CD8-positive, alpha-beta memory T cell (primary cell): Measurements from ENCODE around the gene HMCN2. TPM values are rescaled to one million over a fixed set of nuclear protein-coding genes. Genes with fewer than 3 reads are reported as not detected.

Experiments
- CTCF ChIA-PET: fragments of 350-600 bp; sonication (Branson Sonifier 250); formaldehyde crosslinking; loops from one replicate; lab custom pipeline; 2021; ENCODE audit warnings: antibody characterized with exemption; lab: Charles Lee
- POLR2A ChIA-PET: fragments of 350-600 bp; sonication (Branson Sonifier 250); formaldehyde crosslinking; loops from one replicate; lab custom pipeline; 2021; ENCODE audit warnings: antibody characterized with exemption; lab: Charles Lee
- DNase-seq, 5 donors: peaks; one replicate each; pipeline versions ENCODE4 v3.0.0 to v3.0.0-alpha.2; 2020 to 2022; ENCODE audit warnings: mixed read lengths in 1 of 5
- H3K27ac ChIP-seq: one replicate; pipeline ENCODE4 v1.7.0; 2013; ENCODE audit warnings: low read depth, mild to moderate bottlenecking, low read length, moderate library complexity
- H3K27me3 ChIP-seq: 2 replicates; pipeline ENCODE4 v1.7.0; 2013; ENCODE audit warnings: low read length, mild to moderate bottlenecking; ENCODE audit not compliant: insufficient read depth, poor library complexity, severe bottlenecking
- H3K36me3 ChIP-seq: 2 replicates; pipeline ENCODE4 v1.7.0; 2013; ENCODE audit warnings: mild to moderate bottlenecking, low read length, moderate library complexity; ENCODE audit not compliant: insufficient read depth
- H3K4me1 ChIP-seq: 2 replicates; pipeline ENCODE4 v1.7.0; 2013; ENCODE audit warnings: mild to moderate bottlenecking, low read length, moderate library complexity; ENCODE audit not compliant: insufficient read depth
- H3K4me3 ChIP-seq: 2 replicates; pipeline ENCODE4 v1.7.0; 2013; ENCODE audit warnings: mild to moderate bottlenecking, low read length
- H3K9me3 ChIP-seq: 2 replicates; pipeline ENCODE4 v1.7.0; 2013; ENCODE audit warnings: mild to moderate bottlenecking, low read length
- H3K27ac Mint-ChIP-seq, 8 donors: one replicate each; pipeline ENCODE4 v1.8.0; 2020 to 2021; ENCODE audit warnings: mixed read lengths in 8 of 8, mild to moderate bottlenecking in 6 of 8, inconsistent platforms in 3 of 8, moderate library complexity in 3 of 8
- H3K27me3 Mint-ChIP-seq, 2 donors: one replicate each; pipeline ENCODE4 v1.8.0; 2020 to 2021; ENCODE audit warnings: mixed read lengths in 2 of 2, mild to moderate bottlenecking in 1 of 2, moderate library complexity in 1 of 2
- H3K36me3 Mint-ChIP-seq, 3 donors: one replicate each; pipeline ENCODE4 v1.8.0; 2020 to 2021; ENCODE audit warnings: mixed read lengths in 3 of 3, inconsistent platforms in 1 of 3, mild to moderate bottlenecking in 1 of 3
- H3K4me1 Mint-ChIP-seq, 3 donors: one replicate each; pipeline ENCODE4 v1.8.0; 2020 to 2021; ENCODE audit warnings: mixed read lengths in 3 of 3, inconsistent platforms in 1 of 3, mild to moderate bottlenecking in 1 of 3
- H3K4me3 Mint-ChIP-seq, 7 donors: one replicate each; pipeline ENCODE4 v1.8.0; 2020 to 2021; ENCODE audit warnings: mixed read lengths in 7 of 7, mild to moderate bottlenecking in 6 of 7, moderate library complexity in 4 of 7, inconsistent platforms in 2 of 7
- H3K9me3 Mint-ChIP-seq, 5 donors: one replicate each; pipeline ENCODE4 v1.8.0; 2020 to 2022; ENCODE audit warnings: mixed read lengths in 5 of 5, mild to moderate bottlenecking in 3 of 5, moderate library complexity in 2 of 5, inconsistent platforms in 1 of 5
- polyA plus RNA-seq: library from polyadenylated mRNA; unstranded; fragments of 300-500 nt; fragmentation: Illumina TruSeq; gene quantifications from one replicate; pipeline ENCODE4 v1.2.3, GENCODE V29; 2021
- total RNA-seq, 2 experiments: library from RNA; stranded (reverse); gene quantifications; one replicate each; pipeline ENCODE4 v1.2.3, GENCODE V29; 2021

The HMCN2 gene, protein sequence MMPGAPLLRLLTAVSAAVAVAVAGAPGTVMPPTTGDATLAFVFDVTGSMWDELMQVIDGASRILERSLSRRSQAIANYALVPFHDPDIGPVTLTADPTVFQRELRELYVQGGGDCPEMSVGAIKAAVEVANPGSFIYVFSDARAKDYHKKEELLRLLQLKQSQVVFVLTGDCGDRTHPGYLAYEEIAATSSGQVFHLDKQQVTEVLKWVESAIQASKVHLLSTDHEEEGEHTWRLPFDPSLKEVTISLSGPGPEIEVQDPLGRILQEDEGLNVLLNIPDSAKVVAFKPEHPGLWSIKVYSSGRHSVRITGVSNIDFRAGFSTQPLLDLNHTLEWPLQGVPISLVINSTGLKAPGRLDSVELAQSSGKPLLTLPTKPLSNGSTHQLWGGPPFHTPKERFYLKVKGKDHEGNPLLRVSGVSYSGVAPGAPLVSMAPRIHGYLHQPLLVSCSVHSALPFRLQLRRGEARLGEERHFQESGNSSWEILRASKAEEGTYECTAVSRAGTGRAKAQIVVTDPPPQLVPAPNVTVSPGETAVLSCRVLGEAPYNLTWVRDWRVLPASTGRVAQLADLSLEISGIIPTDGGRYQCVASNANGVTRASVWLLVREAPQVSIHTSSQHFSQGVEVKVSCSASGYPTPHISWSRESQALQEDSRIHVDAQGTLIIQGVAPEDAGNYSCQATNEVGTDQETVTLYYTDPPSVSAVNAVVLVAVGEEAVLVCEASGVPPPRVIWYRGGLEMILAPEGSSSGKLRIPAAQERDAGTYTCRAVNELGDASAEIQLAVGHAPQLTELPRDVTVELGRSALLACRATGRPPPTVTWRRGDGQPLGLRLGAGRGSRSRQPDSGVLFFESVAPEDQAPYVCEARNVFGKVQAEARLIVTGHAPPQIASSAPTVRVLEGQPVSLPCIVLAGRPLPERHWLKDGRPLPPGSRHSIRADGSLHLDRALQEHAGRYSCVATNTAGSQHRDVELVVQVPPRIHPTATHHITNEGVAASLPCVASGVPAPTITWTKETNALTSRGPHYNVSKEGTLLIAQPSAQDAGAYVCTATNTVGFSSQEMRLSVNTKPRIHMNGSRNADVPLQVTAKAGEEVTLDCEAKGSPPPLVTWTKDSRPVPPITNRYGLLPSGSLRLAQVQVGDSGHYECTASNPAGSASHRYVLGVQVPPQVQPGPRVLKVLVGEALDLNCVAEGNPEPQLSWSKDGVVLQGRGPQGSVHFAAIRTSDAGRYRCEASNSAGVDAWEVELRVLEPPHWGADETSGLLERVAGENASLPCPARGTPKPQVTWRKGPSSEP (N-terminal part only)
- total RNA-seq (not detected), polyA plus RNA-seq (not detected)

DNA sequence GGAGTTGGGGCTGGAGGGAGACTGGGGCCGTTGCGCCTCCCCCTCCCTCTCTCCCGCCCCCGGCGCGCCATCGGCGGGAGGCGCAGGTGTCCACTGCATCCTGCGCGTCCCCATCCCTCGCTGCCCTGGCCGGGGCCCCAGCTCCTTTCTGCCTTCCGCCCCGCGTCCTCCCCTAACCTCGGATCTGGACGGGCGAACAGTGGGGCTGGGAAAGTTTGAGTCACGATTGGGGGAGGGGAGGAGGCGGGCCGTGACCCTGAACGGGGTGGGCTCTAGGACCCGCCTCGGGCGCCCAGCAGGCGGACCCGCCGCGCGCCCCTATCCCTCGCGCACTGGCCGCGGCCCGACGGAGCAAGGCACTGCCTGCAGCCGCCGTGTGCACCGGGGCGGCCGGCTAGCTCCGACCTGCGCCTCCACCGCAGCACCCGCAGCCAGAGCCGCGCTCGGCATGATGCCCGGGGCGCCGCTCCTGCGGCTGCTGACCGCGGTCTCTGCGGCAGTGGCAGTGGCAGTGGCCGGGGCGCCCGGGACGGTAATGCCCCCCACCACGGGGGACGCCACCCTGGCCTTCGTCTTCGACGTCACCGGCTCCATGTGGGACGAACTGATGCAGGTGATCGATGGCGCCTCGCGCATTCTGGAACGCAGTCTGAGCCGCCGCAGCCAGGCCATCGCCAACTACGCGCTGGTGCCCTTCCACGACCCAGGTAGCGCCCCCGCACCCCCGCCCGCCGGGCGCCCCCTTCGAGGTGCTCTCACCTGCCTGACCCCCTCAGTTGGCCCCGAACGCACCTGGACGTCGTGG lies at the start of gene HMCN2:
TSS of gene HMCN2 (plus strand) at position 330 of the 805 bp plus-strand sequence. CDS start at position 449, 119 bp downstream.
- H3K4me3 ChIP-seq, result no peak within 1 kb of the TSS
- ChIA-PET CTCF (no interaction called here), POLR2A (no interaction called here)
- no peaks in the 10 kb centered on the region for H3K36me3 ChIP-seq
- no peaks in the 10 kb centered on the region for H3K4me1 ChIP-seq
- Mint-ChIP-seq H3K27ac (no peak within 1 kb of the TSS), H3K9me3 (no peaks in the 10 kb centered on the region), H3K4me1 (peaks cover 0 to 12% (median 4%) of the 10 kb centered on the region in 3 donors), H3K27me3 (peaks cover 51 to 76% of the 10 kb centered on the region in 2 donors), H3K4me3 (peak within 1 kb of the TSS in 1 of 7 donors; percentile 74), H3K36me3 (no peaks in the 10 kb centered on the region)
- H3K27ac ChIP-seq, result no peak within 1 kb of the TSS
- DNase-seq, result no peak
- H3K9me3 ChIP-seq, result no peaks in the 10 kb centered on the region
- peaks cover 33% of the 10 kb centered on the region for H3K27me3 ChIP-seq

DNA sequence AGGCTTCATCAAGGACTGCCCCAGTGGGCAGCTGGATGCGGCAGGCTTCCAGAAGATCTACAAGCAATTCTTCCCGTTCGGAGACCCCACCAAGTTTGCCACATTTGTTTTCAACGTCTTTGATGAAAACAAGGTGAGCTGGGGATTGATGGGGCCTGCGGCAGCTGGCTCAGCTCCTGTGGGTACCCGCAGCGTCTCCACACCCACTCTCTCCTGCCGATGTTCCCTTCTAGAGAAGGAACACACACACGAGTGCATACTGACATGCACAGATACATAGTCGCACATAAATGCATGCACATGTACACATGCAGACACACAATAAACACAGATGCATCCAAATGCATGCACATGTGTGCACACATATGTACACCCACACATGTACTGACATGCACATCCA lies 47.7 kb upstream of the HMCN2 start:
- no peaks in the 10 kb centered on the region for H3K9me3 ChIP-seq
- no peaks in the 10 kb centered on the region for H3K4me1 ChIP-seq
- H3K27me3 ChIP-seq, result no peaks in the 10 kb centered on the region
- Mint-ChIP-seq H3K9me3 (no peaks in the 10 kb centered on the region), H3K27ac (peak overlapping the region in 1 of 8 donors; percentile 81), H3K27me3 (no peaks in the 10 kb centered on the region), H3K36me3 (no peaks in the 10 kb centered on the region), H3K4me1 (no peaks in the 10 kb centered on the region), H3K4me3 (no peak overlapping the region)
- DNase-seq, result no peak
- no peak overlapping the region for H3K27ac ChIP-seq
- CTCF ChIA-PET, result no interaction called here
- H3K4me3 ChIP-seq, result no peak overlapping the region
- no peaks in the 10 kb centered on the region for H3K36me3 ChIP-seq
- POLR2A ChIA-PET, result no interaction called here

DNA sequence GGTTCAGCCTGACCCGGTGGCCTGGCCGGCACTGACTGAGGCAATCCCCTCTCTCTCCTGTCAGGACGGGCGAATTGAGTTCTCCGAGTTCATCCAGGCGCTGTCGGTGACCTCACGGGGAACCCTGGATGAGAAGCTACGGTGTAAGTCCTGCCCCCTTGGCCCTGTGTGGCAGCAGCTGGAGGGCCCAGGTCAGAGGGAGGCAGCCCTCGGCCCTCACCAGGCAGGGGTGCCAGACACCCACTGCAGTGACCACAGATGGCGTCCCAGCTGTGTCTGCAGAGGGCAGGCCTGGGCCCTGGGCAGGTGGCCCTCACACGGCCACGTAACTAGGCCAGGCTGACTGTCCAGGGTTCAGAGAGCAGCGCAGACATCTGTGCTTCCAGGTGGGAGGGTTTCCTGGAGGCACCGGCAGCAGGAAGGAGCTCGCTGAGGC lies 45.9 kb upstream of the HMCN2 start:
- Mint-ChIP-seq H3K9me3 (no peaks in the 10 kb centered on the region), H3K4me1 (no peaks in the 10 kb centered on the region), H3K4me3 (no peak overlapping the region), H3K27ac (no peak overlapping the region), H3K36me3 (no peaks in the 10 kb centered on the region), H3K27me3 (no peaks in the 10 kb centered on the region)
- no peaks in the 10 kb centered on the region for H3K27me3 ChIP-seq
- H3K4me3 ChIP-seq, result no peak overlapping the region
- CTCF ChIA-PET, result interaction anchor here (0.7 kb wide), 1 partner anchor 16 kb away, joined by 3 read pairs; no protein-coding TSS in a partner anchor
- H3K9me3 ChIP-seq, result no peaks in the 10 kb centered on the region
- H3K4me1 ChIP-seq, result no peaks in the 10 kb centered on the region
- POLR2A ChIA-PET, result no interaction called here
- no peak for DNase-seq
- H3K36me3 ChIP-seq, result no peaks in the 10 kb centered on the region
- H3K27ac ChIP-seq, result no peak overlapping the region

DNA sequence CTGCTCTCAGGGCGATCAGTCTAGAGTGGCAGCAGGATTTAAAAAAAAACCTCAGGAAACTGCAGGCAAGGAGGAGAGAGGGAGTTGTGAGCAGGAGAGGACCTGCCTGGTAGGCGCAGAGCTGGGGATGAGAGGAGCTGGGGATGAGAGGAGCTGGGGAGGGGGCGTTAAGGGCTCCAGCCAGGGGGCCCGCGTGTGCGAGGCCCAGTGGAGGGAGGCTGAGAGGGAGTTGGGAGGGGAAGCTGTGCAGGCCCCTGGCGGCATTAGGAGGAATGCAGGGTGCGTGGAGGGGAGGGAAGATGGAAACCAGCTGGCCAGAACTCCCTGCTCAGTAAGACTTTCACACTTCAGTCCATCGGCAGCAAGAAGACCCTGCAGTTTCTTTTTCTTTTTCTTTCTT lies 45.2 kb upstream of the HMCN2 start:
- Mint-ChIP-seq H3K4me3 (no peak overlapping the region), H3K36me3 (no peaks in the 10 kb centered on the region), H3K4me1 (no peaks in the 10 kb centered on the region), H3K27me3 (no peaks in the 10 kb centered on the region), H3K27ac (no peak overlapping the region), H3K9me3 (no peaks in the 10 kb centered on the region)
- POLR2A ChIA-PET, result interaction anchor here (0.6 kb wide), 1 partner anchor 120 kb away, joined by 3 read pairs; no protein-coding TSS in a partner anchor
- DNase-seq, result no peak
- Histone ChIP-seq H3K27me3 (no peaks in the 10 kb centered on the region), H3K4me3 (no peak overlapping the region), H3K9me3 (no peaks in the 10 kb centered on the region), H3K27ac (no peak overlapping the region), H3K4me1 (no peaks in the 10 kb centered on the region), H3K36me3 (no peaks in the 10 kb centered on the region)
- CTCF ChIA-PET, result no interaction called here

DNA sequence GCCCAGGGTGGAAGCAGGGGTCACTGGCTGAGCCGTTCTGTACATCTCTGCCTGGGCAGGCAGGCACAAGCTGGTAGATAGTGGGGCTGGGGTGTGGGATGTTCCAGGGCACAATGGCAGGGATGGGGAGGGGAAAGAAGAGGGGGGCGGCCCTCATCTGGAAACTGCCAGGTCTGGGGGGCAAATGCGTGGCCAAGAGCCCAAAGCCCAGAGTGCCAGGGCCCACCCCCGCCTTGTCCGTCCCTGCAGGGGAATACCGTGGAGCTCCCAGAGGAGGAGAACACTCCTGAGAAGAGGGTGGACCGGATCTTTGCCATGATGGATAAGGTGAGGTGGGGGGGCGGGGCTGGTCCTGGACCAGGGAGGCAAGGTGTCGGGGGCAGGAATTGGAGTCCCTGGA lies 42.7 kb upstream of the HMCN2 start:
- Mint-ChIP-seq H3K4me3 (no peak overlapping the region), H3K27ac (peak overlapping the region in 1 of 8 donors; percentile 92), H3K27me3 (no peaks in the 10 kb centered on the region), H3K9me3 (peaks cover 0 to 8% (median 3%) of the 10 kb centered on the region in 5 donors), H3K36me3 (peaks cover 0 to 7% (median 0%) of the 10 kb centered on the region in 3 donors), H3K4me1 (no peaks in the 10 kb centered on the region)
- CTCF ChIA-PET, result no interaction called here
- no peak for DNase-seq
- no peaks in the 10 kb centered on the region for H3K27me3 ChIP-seq
- no peaks in the 10 kb centered on the region for H3K4me1 ChIP-seq
- no peaks in the 10 kb centered on the region for H3K9me3 ChIP-seq
- H3K4me3 ChIP-seq, result no peak overlapping the region
- no peaks in the 10 kb centered on the region for H3K36me3 ChIP-seq
- POLR2A ChIA-PET, result no interaction called here
- no peak overlapping the region for H3K27ac ChIP-seq

DNA sequence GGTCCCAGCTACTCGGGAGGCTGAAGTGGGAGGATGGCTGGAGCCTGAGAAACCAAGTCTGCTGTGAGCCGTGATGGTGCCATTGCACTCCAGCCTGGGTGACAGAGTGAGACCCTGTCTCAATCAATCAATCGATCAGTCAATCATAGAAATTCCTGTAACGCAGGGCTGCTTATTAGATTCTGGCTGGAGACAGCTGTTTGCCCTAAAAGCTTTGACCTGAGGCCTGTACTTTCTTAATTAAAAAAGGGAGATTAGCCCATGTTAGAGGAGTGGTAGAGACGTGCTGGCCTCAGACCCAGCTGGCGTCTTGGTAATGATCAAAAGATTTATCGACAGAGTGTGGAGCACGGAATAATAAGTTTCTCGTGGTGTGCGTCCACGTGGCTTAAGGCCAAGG lies 40.5 kb upstream of the HMCN2 start:
- Mint-ChIP-seq H3K27ac (no peak overlapping the region), H3K36me3 (peaks cover 0 to 10% (median 0%) of the 10 kb centered on the region in 3 donors), H3K9me3 (peaks cover 0 to 9% (median 3%) of the 10 kb centered on the region in 5 donors), H3K4me1 (no peaks in the 10 kb centered on the region), H3K27me3 (no peaks in the 10 kb centered on the region), H3K4me3 (no peak overlapping the region)
- H3K27ac ChIP-seq, result no peak overlapping the region
- H3K4me3 ChIP-seq, result no peak overlapping the region
- no peaks in the 10 kb centered on the region for H3K9me3 ChIP-seq
- DNase-seq, result no peak
- H3K4me1 ChIP-seq, result no peaks in the 10 kb centered on the region
- ChIA-PET CTCF (interaction anchor here (1.3 to 1.5 kb wide), 2 partner anchors 118 to 124 kb away, joined by 3 to 5 read pairs; no protein-coding TSS in a partner anchor), POLR2A (no interaction called here)
- H3K36me3 ChIP-seq, result no peaks in the 10 kb centered on the region
- H3K27me3 ChIP-seq, result no peaks in the 10 kb centered on the region

DNA sequence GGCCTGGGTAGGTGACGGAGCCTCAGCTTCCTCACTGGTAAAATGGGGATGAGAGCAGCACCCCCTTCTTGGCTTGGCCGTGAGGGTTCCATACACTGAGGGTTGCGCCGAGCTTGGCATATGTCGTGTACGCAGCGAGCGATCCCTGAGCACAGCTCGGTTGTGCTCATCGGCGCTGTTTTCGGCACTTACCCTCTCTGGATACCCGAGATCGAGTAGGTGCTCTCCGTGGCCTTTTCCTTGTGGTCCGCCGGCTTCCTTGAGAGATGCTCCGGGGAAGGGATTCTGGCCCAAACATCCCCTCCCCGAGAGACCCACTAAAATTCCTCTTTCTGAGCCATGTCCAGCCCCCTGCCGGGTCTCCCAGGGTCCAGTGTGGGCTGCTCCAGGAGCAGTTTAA lies 40.0 kb upstream of the HMCN2 start:
- no peak overlapping the region for H3K27ac ChIP-seq
- Mint-ChIP-seq H3K4me3 (no peak overlapping the region), H3K4me1 (no peaks in the 10 kb centered on the region), H3K27me3 (no peaks in the 10 kb centered on the region), H3K27ac (peak overlapping the region in 1 of 8 donors; percentile 41), H3K36me3 (peaks cover 0 to 10% (median 0%) of the 10 kb centered on the region in 3 donors), H3K9me3 (peaks cover 0 to 9% (median 3%) of the 10 kb centered on the region in 5 donors)
- H3K4me1 ChIP-seq, result no peaks in the 10 kb centered on the region
- ChIA-PET CTCF (interaction anchor here (1.3 to 1.5 kb wide), 2 partner anchors 119 to 124 kb away, joined by 3 to 5 read pairs; no protein-coding TSS in a partner anchor), POLR2A (no interaction called here)
- H3K9me3 ChIP-seq, result no peaks in the 10 kb centered on the region
- H3K36me3 ChIP-seq, result no peaks in the 10 kb centered on the region
- H3K4me3 ChIP-seq, result no peak overlapping the region
- no peaks in the 10 kb centered on the region for H3K27me3 ChIP-seq
- DNase-seq, result no peak
